IPS-15b (cell line): ENCODE measurements around the gene TMEM273.

ENCODE experiments used
- H3K27me3 ChIP-seq: one replicate; pipeline ENCODE4 v1.6.1; 2013; ENCODE audit warnings: low read length; ENCODE audit not compliant: control insufficient read depth, insufficient read depth
- H3K36me3 ChIP-seq: one replicate; pipeline ENCODE4 v1.6.1; 2013; ENCODE audit warnings: low read length; ENCODE audit not compliant: control insufficient read depth, insufficient read depth
- H3K4me1 ChIP-seq: one replicate; pipeline ENCODE4 v1.6.1; 2013; ENCODE audit warnings: mild to moderate bottlenecking, low read length; ENCODE audit not compliant: control insufficient read depth, insufficient read depth
- H3K4me3 ChIP-seq: one replicate; pipeline ENCODE4 v1.5.1; 2013; ENCODE audit warnings: low read depth, low read length
- H3K9ac ChIP-seq: one replicate; pipeline ENCODE4 v1.6.1; 2013; ENCODE audit warnings: low read depth, mild to moderate bottlenecking, low read length
- H3K9me3 ChIP-seq: one replicate; pipeline ENCODE4 v1.6.1; 2013; ENCODE audit warnings: mild to moderate bottlenecking, low read length; ENCODE audit not compliant: control insufficient read depth, insufficient read depth

TMEM273 gene

DNA sequence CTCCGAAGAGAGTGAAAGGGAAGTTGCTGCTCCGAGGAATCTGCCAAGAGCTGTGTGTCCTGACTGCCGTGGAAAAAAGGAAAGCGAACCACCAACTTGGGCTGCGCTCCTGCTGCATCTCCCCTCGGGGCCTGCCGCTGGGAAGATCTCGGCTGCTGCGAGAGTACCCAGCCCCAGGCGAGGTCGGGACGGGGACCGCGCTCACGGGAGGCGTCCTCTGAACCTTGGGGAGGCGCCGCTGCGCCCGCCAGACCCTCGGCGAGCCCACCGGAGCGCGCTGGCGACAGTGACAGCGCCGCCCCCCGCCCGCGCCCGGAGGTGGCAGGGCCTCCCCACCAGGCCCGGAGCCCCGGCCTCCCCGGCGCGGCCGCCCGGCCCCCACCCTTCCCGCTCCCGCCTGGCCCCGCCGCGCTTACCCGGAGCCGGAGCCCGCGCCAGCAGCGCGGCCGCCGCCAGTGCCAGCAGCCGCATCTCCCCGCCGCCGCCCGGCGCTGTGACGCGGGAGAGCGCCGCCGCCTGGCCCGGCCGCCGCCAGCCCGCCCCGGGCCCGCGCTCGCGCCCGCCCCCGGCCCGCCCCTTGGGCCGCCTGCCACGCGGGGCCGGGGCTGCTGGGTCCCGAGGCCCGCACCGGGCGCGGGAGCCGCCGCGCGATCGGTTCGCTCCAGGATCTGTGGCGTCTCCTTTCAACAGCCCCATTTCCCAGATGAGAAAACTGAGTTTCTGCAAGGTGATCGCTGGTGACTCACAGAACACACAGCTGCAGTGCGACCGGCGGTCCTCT lies 73.0 kb downstream of the TMEM273 start, which contains the start of gene VSTM4:
TSS of gene VSTM4 (minus strand) at position 508 of the 781 bp plus-strand sequence. CDS start at position 471, 37 bp downstream.
- Histone ChIP-seq H3K4me1 (no peaks in the 10 kb centered on the region), H3K4me3 (peak within 1 kb of the TSS; percentile 70), H3K27me3 (peaks cover 14% of the 10 kb centered on the region), H3K9ac (no peak within 1 kb of the TSS), H3K9me3 (no peaks in the 10 kb centered on the region), H3K36me3 (no peaks in the 10 kb centered on the region)

- peak overlapping the region; percentile 70 for H3K4me3 ChIP-seq
- H3K4me1 ChIP-seq = no peaks in the 10 kb centered on the region
- H3K9me3 ChIP-seq = no peaks in the 10 kb centered on the region
- H3K9ac ChIP-seq = no peak overlapping the region
- H3K27me3 ChIP-seq = peaks cover 14% of the 10 kb centered on the region
- H3K36me3 ChIP-seq = no peaks in the 10 kb centered on the region
Measured at GRCh38 chr10:49114718-49115014, 73.5 kb downstream of the TMEM273 start.

- H3K9me3 ChIP-seq = no peaks in the 10 kb centered on the region
- H3K9ac ChIP-seq = no peak overlapping the region
- peaks cover 14% of the 10 kb centered on the region for H3K27me3 ChIP-seq
- no peaks in the 10 kb centered on the region for H3K36me3 ChIP-seq
- H3K4me1 ChIP-seq = no peaks in the 10 kb centered on the region
- no peak overlapping the region for H3K4me3 ChIP-seq
Measured at GRCh38 chr10:49113741-49114141, 74.5 kb downstream of the TMEM273 start.

DNA sequence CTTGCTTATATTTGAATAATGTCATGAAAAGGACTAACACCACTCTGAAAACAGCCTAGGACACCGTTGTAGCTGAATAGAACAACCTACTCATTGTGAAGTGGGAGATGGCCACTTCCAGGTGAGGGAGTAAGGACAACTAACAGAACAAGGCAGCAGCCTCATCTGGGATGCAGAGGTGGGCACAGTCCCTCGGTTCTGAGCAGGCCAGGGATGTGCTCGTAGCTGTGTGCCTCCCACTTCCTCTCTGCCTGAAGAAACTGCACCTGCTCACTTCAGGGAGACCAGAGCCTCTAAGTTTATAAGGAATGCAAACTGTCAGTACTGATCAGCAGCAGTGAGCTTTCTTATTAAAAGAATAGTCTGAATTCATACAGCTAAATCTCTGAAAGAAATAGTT lies 75.3 kb downstream of the TMEM273 start:
- no peaks in the 10 kb centered on the region for H3K36me3 ChIP-seq
- no peak overlapping the region for H3K4me3 ChIP-seq
- peaks cover 14% of the 10 kb centered on the region for H3K27me3 ChIP-seq
- H3K9me3 ChIP-seq = no peaks in the 10 kb centered on the region
- H3K9ac ChIP-seq = no peak overlapping the region
- H3K4me1 ChIP-seq = no peaks in the 10 kb centered on the region

- Histone ChIP-seq H3K4me3 (no peak overlapping the region), H3K4me1 (no peaks in the 10 kb centered on the region)
Measured at GRCh38 chr10:49112098-49112497, 76.1 kb downstream of the TMEM273 start.

GRCh38 chr10:49111320-49111698 lies 76.9 kb downstream of the TMEM273 start:
- H3K9me3 ChIP-seq = no peaks in the 10 kb centered on the region
- H3K36me3 ChIP-seq = no peaks in the 10 kb centered on the region
- no peak overlapping the region for H3K9ac ChIP-seq
- peaks cover 10% of the 10 kb centered on the region for H3K27me3 ChIP-seq
- H3K4me1 ChIP-seq = no peaks in the 10 kb centered on the region
- no peak overlapping the region for H3K4me3 ChIP-seq

More at GRCh38 chr10:49112098-49112497, 76.1 kb downstream of the TMEM273 start:
- Histone ChIP-seq H3K9me3 (no peaks in the 10 kb centered on the region), H3K36me3 (no peaks in the 10 kb centered on the region), H3K27me3 (peaks cover 14% of the 10 kb centered on the region), H3K9ac (no peak overlapping the region)

DNA sequence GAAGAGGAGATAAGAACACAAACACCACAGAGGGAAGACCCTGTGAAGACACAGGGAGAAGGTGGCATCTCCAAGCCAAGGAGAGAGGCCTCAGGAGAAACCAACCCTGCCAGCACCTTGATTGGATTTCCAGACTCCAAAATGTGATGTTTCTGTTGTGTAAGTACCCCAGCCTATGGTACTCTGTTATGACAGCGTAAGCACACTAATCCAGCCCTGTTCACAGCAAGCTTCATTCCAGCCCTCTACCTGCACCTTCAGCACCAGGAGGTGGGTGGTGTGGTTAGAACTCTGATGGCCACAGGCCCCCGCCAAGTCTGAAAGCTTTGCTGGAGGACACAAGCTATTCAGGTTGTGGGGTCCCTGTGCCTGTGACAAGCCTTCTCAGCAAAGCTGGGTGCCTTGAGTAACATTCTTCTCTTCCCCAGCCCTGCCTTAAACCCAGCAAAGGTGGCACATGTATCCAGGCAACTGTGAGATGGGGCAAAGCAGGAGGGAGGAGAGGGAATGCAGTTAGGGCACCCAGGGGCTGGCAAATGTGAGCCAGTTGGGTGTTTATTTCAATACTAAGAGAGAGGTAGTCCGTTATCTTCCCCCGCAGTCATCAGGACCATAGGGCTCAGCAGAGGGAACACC lies 77.4 kb downstream of the TMEM273 start:
- no peaks in the 10 kb centered on the region for H3K36me3 ChIP-seq
- H3K27me3 ChIP-seq = peaks cover 7% of the 10 kb centered on the region
- no peak overlapping the region for H3K9ac ChIP-seq
- no peaks in the 10 kb centered on the region for H3K4me1 ChIP-seq
- no peaks in the 10 kb centered on the region for H3K9me3 ChIP-seq
- H3K4me3 ChIP-seq = no peak overlapping the region

DNA sequence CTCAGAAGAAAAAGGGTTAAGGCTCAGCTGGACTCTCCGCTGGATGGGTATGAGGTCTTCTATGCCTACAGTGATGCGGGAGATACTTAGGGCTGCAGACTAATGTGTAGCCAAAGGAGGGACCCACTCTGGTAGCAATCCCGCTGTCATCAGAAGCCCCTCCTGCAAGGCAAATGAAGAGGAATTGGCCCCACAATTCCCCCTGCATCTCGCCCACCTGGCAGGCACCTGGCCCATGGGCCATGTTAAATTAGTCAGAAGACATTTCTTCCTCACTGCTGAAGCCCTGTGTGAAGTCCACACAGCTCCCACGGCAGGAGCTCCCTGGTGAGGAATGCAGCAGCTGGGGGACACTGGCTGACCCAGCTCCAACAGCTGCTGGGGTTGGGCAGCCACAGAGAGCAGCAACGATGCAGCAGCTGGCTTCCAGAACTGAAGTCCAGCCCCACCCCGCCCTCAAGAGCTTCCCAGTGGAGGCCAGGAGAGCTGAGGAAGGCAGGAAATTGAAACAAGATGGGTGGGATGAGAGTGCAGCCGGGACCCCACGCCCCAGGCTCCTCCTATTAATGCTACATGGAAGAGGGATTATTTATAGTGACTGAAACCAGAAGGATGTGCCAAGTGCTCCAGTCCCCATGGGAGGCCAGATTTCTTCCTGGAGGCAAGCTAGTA lies 78.4 kb downstream of the TMEM273 start:
- H3K36me3 ChIP-seq = no peaks in the 10 kb centered on the region
- no peak overlapping the region for H3K4me3 ChIP-seq
- no peaks in the 10 kb centered on the region for H3K4me1 ChIP-seq
- no peak overlapping the region for H3K9ac ChIP-seq
- peaks cover 5% of the 10 kb centered on the region for H3K27me3 ChIP-seq
- no peaks in the 10 kb centered on the region for H3K9me3 ChIP-seq

DNA sequence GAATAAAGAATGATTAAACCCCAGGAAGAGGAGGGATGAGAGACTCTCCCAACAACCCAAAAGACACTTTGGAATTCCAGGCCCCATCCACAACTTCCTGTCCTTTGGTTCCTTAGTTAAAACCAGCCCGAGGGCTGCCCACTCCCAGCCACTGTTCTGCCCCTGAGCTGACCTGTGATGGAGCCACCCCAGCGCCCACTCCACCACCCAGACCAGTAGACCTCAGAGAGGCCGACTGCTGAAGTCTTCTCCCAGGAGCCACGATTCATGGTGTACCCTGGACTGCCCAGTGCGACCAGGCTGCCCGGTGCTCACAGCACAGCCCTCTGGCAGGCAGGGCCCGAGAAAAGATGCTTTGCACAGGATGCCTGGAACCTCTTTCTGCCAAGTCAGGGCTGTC lies 79.5 kb downstream of the TMEM273 start:
- H3K9me3 ChIP-seq = no peaks in the 10 kb centered on the region
- H3K4me3 ChIP-seq = no peak overlapping the region
- H3K36me3 ChIP-seq = no peaks in the 10 kb centered on the region
- no peaks in the 10 kb centered on the region for H3K27me3 ChIP-seq
- H3K4me1 ChIP-seq = no peaks in the 10 kb centered on the region
- no peak overlapping the region for H3K9ac ChIP-seq

DNA sequence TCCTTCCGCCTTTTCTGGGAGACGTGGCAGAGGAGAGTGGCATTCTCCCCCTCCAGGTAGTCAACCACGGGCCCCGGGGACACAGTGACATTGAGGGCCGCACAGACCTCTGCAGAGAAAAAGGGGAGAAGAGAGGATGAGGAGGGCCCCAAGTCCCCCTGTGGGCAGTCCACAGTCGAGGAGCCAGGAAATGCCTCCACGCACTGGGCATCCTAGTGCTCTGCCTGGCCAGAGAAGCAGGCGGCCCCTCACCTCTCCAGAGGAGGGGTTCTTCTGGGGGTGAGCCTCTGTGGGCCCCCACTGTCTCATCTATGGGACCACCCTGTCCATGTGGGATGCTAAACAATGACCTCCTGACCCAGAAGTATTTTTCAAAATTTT lies 80.3 kb downstream of the TMEM273 start:
- Histone ChIP-seq H3K27me3 (no peaks in the 10 kb centered on the region), H3K36me3 (no peaks in the 10 kb centered on the region), H3K4me1 (no peaks in the 10 kb centered on the region), H3K4me3 (no peak overlapping the region), H3K9me3 (no peaks in the 10 kb centered on the region), H3K9ac (no peak overlapping the region)

GRCh38 chr10:49107111-49107886 lies 80.9 kb downstream of the TMEM273 start:
- no peaks in the 10 kb centered on the region for H3K9me3 ChIP-seq
- no peaks in the 10 kb centered on the region for H3K27me3 ChIP-seq
- H3K36me3 ChIP-seq = no peaks in the 10 kb centered on the region
- H3K9ac ChIP-seq = no peak overlapping the region
- no peak overlapping the region for H3K4me3 ChIP-seq
- no peaks in the 10 kb centered on the region for H3K4me1 ChIP-seq
